GM11168 (cell line): ENCODE measurements around the gene SH3RF3.
"Not testable (repeated sequence)": the region's sequence is repeated elsewhere in the genome, so short reads cannot be mapped to it uniquely, and the experiment has no call there.

Source experiments
- in situ Hi-C: fragments of 300-500 bp; cut with MboI; formaldehyde crosslinking; loops from one replicate; pipeline ENCODE4 v1.12.0; 2022; ENCODE audit warnings: low sequenced_read_pairs; ENCODE audit not compliant: unreplicated experiment

The SH3RF3 gene

DNA sequence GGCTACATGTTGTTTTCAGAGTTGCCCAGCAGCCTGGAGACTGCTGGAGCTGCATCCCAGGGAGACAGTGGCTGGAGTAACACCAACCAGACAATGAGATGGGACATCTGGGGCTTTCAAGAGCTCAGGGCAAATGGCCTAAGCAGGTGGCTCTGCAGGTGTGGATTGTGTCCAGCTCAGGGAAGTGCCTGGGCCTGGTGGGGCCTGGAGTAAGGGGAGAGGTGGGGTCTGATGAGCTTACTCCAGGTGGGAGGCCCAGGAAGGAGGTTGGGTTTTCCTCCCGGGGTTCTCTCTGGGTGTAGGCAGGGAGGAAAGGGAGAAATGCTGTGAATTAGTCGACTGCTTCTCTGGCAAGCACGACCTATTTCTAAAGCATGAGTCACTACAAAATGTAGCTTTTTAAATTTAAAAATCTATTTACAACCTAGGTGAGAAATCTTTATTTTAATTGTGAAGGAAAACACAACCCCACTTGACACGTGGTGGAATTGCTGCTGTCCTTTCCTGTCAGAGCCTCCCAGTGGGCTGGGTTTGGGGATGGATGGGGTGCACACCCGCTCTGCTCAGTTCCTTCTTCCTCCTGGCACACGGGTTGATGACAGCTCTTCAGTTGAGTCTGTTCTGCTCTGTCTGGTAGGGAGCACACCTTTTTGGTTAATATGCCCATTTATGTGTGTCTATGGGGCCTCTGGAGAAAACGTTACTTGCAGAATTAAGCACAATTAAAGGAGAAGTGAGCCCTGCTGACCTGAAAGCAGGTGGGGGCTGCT, 81.6 kb downstream of the SH3RF3 start:
- in situ Hi-C loops, result no loop called here

DNA sequence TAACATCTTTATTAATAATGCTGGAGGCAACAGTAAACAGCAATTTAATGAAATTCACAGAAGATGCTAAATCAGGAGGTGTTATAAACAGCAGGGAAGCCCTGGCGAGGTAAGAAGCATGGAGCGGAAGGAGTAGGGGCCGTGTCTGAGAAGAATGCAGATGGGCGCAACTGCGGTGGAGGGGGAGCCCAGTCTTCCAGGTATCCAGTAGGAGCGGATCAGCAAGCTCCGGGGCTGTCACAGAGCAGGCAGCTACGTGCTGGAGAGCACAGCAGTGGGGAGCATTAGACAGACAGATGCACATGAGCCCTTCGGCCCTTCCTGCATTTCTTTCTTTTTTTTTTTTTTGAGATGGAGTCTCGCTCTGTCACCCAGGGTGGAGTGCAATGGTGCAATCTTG, 82.3 kb downstream of the SH3RF3 start:
- in situ Hi-C loops, result no loop called here

DNA sequence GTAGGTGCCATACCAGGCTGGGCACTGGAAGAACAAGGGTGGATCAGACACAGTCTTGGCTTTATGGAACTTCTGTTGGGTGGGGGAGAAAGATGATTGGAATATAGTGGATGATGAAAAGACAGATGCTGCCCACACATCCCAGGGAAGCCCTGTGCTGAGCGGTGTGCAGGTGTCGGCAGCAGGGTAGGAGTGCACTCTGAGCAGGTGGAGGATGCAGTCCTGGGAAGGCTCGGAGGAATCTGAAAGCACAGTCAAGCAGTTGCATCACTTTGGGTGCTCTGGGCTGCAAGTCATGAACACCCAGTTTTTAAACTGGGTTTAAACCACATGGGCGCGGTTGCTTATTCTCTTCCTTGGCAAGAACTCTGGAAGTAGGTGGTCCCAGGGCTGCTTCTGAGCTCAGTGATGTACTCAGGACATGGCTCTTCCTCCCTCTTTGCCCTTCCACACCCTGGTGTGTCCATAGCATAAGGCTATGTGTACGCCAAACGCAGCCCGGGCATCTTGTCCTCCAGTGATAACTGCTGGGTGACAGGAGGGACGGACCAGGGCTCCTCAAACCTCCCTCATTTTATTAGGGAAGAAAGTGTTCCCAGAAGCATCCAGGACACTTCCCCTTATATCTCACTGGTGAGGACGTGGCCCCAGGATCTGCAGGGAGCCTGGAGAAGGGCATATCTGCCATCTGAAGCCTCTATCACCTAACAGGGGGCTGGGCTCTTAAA, 84.0 kb downstream of the SH3RF3 start:
- in situ Hi-C loops, result no loop called here

DNA sequence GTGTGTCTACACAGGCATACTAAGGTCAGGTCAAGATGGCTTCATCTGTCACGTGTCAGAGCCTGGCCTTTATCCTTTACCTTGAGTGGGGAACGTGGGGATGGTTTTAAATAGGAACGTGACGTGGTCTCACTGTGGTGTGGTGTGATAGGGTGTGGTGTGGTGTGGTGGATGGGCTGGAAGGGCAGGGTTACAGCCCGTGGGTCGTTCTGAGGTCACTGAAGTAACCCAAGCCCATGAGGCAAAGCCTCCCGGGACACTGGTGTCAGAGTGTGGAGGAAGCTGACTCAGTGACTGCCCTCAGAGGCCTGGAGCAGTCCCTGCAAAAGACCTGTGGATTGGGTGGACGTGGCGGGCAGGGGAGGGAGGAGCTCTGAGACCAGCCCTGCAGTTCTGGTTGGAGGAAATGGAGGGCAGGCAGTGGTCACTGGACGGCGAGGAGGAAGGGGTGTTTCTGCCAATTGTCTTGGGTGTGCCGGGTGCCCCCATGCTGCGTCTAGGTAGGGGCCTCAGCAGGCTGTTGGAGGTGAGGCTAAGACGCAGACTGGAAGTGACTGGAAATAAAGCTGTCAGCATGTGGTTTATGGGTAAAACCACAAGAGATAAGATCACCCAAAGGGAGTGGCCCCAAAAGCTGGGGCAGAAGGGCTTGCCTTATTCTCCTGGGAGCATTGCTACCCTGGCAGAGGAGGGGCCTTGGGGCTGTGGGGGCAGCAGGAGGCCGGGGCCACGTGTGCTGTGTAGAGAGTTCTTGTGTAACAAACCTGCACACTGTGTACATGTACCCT, 84.8 kb downstream of the SH3RF3 start:
- in situ Hi-C loops, result no loop called here

DNA sequence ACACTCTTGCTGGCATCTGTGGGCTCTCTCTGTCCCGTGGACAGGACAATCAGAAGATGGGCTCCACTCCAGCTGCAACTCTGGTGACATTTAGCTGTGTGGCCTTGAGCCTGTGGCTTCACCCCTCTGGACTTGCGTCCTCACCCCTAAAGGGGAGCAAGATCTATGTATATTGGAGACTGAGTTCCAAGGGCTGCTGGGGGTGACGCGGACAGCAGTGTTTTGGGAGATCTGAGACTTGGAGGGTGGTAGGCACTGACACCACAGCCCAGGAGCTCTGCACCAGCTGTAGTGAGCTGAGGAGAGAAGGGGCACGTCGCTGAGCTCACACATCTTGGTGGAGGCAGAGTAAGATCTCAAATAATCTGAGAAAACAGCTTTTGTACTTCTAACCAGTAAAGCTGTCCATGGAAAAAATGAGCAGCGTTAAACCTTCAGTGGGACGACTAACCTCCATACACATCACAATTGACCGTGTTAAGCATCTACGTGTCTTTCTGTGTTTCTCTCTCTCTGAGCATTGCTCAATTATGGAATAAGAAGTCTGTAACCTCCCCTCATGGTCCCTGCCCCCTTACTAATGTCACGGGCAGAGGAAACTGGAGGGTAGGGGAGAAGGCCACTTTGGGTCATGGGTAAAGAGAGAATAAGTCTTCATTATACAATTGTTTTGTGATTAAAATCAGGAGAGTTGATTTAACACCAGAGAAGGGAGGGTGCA, 85.8 kb downstream of the SH3RF3 start:
- in situ Hi-C loops, result no loop called here

DNA sequence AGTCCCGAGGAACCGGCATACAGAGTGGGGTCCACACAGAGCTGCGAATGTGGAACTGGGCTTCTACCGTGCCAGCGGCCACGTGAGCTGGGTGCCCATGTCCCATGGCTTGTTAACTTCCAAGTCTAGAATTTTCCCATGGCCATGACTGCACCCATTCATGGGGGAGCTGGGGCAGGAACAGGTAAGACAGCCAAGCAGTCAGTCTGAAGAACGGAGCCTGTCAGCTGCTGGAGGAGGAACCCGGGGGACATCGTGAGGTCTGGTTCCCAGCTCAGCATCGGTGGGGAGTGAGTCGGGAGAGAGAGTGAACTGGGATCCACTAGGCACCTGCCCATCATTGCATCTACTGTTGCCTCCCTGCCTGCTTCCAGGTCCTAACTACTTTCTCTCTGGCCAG, 86.9 kb downstream of the SH3RF3 start:
- in situ Hi-C loops, result no loop called here

DNA sequence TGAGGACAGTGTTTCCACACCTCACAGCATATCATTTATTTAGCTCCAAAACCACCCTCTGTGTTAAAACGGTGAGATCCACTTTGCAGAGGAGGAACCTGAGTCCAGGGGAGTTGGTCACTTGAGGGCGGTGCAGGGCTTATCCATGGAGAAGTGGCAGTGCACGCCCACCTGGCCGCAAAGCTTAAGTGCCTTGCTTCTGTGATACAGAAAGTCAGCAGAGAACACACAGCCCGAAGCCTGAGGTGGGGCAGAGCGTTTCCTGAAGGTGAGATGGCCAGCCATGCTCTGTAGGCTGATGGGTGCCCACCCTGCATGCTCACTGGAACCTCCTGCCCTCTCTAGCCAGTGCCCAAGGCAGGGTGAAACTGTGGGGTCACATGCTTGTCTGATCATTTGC, 87.3 kb downstream of the SH3RF3 start:
- in situ Hi-C loops, result no loop called here

DNA sequence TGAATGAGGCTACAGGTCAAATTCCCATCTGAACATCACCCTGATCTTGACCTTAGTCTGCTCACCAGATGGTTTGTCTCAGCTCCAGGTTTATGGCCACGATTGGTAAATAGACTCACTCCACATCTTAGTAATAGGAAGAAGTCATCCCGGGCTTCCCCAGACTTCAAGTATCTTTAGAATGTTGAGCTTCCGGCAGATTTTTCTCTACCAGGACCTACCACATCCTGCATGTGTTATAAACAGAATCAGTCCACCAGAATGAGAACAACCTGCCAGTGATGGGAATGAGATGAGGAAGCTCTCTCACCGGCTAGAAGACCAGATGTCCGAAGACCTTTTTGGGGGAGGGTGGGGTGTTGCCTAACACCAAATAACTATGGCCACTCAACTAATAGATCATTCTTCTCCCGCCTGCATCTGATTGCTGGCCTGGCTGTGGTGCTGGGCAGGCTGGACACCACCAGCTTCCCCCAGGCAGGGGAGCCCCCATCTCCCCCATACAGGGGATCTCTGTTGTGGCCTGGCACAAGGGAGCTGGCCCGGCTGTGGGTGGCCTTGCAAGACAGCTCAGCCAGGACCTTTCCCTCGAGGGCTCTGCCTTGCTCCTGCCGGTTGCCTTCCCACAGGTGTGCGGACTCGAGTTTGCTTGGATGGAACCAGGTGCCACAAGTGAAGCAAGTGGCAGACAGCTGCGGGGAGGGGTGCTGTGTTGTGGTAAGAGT, 88.5 kb downstream of the SH3RF3 start:
- in situ Hi-C loops, result no loop called here

DNA sequence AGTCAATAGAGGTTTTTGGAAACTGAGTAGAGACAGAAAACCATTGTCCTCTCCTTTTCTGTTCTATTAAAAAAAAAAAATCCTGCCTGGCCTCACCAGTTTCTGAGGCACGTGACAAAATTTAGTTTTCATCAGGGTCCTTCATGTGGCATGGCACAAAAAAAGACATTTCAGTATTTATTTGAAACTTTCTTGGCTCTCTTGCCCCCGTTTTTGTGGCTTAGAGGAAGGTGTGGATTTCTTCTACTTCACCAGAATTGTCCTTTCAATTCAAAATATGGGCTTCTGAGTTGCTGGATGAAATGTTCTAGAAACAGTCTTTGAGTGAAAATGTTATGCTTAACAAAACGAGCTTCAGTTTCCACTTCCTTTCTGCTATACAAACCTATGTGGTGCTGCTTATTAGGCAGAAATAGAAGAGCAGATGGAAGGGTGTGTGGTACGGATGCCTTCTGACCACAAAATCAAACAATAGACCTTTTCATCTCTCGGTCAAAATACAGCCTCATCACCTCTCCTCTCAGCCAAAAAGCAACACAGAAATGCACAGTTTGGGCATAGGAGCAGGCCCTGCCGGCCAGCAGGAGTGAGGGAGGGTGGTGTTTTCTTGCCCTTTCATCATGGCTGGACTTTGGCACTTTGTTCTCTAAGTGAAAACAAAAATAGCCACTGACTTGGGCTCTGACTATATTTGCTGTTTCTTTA, 89.2 kb downstream of the SH3RF3 start:
- in situ Hi-C loops, result no loop called here

DNA sequence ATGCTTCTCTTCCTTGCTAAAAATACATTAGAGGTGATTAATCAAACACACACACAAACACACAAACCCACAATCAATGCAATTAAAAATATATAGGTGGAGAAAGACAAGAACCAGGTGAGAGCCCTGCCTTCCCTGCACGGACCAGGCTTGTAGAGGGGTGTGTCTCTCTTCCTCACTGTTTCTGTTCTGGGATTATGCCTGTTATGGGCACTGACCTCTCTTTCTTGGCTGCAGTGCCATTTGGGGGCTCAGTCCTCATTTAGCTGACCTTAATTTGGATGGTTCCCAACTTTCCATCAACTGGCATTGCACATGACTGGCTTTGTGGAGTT, 89.8 kb downstream of the SH3RF3 start:
- in situ Hi-C loops, result no loop called here

DNA sequence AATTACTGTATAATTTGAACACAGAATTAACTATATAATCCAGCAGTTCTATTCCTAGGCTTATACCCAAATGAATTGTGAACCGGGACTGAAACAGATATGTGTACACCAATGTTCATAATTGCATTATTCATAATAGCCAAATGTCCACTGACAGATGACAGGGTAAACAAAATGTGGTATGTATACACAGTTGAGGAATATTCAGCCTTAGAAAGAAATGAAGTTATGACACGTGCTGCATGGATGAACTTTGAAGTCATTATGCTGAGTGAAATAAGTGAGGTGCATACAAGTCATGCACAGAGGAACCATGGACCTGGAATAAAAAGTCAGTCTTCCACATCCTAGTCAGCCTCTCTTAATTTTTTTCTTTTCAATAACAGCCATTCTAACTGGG, 91.9 kb downstream of the SH3RF3 start:
- in situ Hi-C loops, result no loop called here

DNA sequence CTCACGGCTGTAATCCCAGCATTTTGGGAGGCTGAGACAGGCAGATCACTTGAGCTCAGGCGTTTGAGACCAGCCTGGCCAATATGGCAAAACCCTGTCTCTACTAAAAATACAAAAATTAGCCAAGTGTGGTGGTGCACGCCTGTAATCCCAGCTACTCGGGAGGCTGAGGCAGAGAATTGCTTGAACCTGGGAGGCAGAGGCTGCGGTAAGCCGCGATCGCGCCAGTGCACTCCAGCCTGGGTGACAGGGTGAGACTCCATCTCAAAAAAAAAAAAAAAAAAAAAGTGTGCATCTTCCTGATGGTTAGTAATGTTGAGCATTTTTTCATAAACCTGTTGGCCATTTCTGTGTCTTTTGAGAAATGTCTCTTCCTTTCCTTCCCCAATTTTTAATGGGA, 92.3 kb downstream of the SH3RF3 start:
- in situ Hi-C loops, result not testable (repeated sequence)

DNA sequence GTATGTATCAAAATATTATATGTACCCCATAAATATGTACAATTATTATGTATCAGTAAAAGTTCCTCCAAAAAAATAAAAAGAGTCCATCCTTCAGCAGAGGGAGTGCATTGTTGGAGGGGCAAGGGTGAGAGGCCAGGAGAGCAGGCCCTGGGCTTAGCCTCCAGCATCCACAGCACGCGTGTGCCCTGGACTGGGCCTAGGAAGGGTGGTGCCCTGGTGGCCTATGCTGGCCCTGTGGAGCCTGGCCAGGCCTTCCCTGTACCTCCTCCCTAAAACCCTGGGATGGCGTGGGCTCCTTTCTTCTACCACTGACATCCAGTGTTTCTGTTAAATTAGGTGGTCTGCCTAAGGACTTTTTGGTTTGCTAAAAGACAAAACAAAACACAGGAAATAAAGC, 93.4 kb downstream of the SH3RF3 start:
- in situ Hi-C loops, result no loop called here

DNA sequence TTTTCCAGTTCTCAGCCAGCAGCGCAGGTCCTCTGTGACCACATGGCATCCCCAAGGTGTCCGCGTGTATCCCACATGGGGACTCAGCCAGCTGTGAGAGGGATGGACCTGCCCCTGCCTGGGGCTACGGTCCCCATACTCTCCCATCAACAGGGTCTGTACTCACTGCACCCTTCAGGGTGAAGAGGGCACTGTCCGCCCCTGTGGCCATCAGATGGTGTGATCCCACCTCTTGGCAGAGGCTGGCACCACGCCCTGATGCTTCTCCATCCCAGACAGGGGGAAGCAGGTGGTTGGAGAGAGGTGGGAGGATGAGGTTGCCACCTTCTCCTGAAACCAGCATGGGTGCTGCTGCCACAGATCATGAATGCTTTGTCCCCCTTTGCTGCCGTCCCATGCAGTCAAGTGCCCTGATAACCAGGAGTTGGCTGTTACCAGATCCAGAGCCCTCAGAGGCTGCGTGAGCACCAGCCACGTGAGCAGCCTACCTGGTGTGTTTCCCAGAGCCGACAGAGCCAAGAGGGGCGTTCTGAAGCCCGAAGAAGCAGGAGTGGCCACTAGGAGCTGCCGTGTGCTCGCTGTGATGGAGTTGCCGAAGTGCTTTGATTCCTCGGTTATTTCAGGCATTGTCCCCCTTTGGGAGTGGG, 93.9 kb downstream of the SH3RF3 start:
- in situ Hi-C loops, result no loop called here

DNA sequence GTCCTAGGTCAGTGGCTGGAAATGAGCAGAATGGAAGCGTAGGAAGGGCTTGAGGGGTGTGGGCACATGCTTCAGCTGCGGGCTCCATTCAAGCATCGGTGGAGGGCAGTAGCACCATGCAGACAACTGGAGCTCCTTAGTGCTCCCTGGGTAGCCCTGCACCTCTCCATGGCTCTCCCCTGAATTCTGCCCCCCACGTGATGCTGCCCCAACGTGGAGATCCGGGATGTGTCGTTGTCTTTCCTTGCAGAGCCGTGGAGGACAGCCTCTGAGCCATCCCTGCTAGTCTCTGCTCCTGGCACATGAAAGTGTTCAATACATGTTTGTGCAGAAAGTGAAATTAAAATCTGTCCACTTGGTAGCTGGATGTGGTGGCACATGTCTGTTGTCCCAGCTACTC, 94.5 kb downstream of the SH3RF3 start:
- in situ Hi-C loops, result no loop called here

DNA sequence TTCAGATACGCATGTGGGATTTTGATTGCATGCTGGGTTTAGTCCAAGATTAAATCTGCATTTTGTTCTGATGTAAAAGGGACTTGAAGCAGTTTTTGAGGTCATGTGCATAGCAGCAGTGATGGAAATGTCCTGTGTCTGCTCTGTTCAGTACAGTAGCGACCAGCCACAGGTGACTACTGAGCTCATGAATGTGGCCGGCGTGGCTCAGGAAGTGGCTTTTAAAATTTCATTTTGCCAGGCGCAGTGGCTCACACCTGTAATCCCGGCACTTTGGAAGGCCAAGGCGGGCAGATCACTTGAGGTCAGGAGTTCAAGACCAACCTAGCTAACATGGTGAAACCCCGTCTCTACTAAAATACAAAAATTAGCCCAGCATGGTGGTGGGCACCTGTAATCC, 95.3 kb downstream of the SH3RF3 start:
- in situ Hi-C loops, result not testable (repeated sequence)

DNA sequence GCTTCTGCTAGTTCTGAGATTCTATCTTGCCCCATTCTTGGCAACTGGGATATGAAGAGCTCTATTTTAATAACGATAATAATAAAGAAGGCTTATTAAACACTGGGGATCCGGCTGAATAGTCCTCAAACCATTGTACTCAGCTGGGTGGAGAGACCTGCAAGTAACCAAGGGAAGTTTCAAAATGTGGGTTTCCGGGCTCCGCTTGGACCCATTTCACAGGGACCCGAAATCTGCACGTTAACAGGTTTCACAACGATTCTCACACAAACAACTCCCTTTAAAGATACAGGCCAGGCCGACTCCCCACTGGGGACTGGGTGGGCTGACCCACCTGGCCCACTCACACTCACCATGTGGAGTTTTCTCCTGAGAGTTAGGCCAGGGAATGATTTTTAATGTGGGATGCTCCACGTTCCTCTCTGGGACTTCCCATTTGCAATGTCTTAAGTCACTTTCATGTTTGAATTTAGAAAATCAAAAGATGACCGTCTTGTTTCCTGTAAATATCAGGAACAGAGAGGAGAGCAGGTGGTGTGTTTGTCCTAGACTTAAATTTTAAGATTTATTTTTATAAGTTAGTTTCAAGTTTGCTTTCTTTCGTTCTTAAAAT, 96.3 kb downstream of the SH3RF3 start:
- in situ Hi-C loops, result no loop called here

DNA sequence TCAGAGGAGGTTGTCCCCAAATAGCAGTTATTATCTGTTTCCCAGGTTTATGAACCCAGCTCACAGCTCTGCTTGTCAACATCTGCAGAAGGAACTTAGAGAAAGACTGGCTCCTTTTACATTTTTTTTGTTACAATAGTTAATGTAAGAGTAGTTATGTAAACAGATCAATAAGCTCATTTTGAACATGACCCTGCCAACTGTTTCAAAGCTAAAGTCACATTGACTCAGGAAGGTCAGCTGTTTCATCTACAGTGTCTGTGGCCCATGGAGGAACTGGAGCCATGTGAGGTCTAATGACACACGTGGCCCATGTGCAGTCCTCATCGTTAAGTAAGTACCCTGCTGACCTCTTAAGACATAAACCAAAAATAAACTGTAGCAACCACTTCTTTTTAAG, 97.1 kb downstream of the SH3RF3 start:
- in situ Hi-C loops, result no loop called here

DNA sequence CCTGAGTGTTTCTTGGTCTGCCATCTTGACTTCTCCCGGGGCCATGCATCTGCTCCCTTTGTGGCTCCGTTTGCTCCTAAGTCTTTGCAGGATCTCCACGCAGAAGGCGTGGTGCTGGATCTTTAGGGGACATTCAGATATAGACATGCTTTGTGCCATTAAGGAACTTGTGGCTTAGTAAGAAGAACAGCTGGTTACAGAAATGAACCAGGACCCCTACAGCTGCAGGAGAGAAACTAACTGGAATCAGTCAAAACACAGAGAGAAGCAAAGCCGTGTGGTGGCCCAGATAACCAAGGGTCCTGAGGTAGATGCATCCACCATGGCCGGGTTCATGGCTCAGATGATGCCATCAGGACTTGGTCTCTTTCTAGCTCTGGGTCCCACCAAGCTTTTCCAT, 97.6 kb downstream of the SH3RF3 start:
- in situ Hi-C loops, result no loop called here
